Thoracic aorta (tissue), 2 donors: ENCODE data around the gene SLC18A3. TPM values are rescaled to one million over a fixed set of nuclear protein-coding genes. Genes with fewer than 3 reads are reported as not detected.

Source experiments
- ATAC-seq: fragments of 150-250 bp; one replicate; pipeline ENCODE4 v1.8.0; 2017; ENCODE audit warnings: low read depth; ENCODE audit not compliant: insufficient number of reproducible peaks, low FRiP score
- DNase-seq: peaks from one replicate; pipeline ENCODE4 v3.0.0-alpha.2; 2020; ENCODE audit warnings: low spot score
- H3K27ac ChIP-seq, 2 donors: fragments of 200-600 bp; sonication (generic); 1 replicate in 1 of 2; 2 replicates in 1 of 2; pipeline ENCODE4 v1.5.1; 2016; ENCODE audit warnings: mild to moderate bottlenecking in 2 of 2, moderate library complexity in 2 of 2
- H3K27me3 ChIP-seq: fragments of 200-600 bp; sonication (generic); replicated peaks from 2 replicates; pipeline ENCODE4 v1.6.0; 2016; ENCODE audit warnings: mild to moderate bottlenecking; ENCODE audit not compliant: insufficient read depth
- H3K36me3 ChIP-seq: fragments of 200-600 bp; sonication (generic); one replicate; pipeline ENCODE4 v1.5.1; 2016
- H3K4me1 ChIP-seq, 2 donors: fragments of 200-600 bp; sonication (generic); 1 replicate in 1 of 2; 2 replicates in 1 of 2; pipeline versions ENCODE4 v1.5.1 to v1.6.0; 2016; ENCODE audit warnings: low read depth in 2 of 2, mild to moderate bottlenecking in 1 of 2; ENCODE audit not compliant: control insufficient read depth in 1 of 2
- H3K4me3 ChIP-seq: fragments of 200-600 bp; sonication (generic); 2 replicates; pipeline ENCODE4 v1.5.1; 2016; ENCODE audit warnings: mild to moderate bottlenecking
- H3K9me3 ChIP-seq: fragments of 200-600 bp; sonication (generic); 2 replicates; pipeline ENCODE4 v1.5.1; 2016
- total RNA-seq, 2 donors: library from RNA; depleted of rRNA; stranded (reverse); fragments of >200 nt; gene quantifications; one replicate each; pipeline versions ENCODE4 v1.1.0 to v1.2.3, GENCODE V29; 2016
- TF ChIP-seq, protein P1 (sequence below): fragments of 200-600 bp; sonication (generic); IDR thresholded peaks from one replicate; pipeline ENCODE4 v1.5.1; 2019; ENCODE audit warnings: antibody characterized with exemption

SLC18A3 gene
- total RNA-seq: not detected

DNA sequence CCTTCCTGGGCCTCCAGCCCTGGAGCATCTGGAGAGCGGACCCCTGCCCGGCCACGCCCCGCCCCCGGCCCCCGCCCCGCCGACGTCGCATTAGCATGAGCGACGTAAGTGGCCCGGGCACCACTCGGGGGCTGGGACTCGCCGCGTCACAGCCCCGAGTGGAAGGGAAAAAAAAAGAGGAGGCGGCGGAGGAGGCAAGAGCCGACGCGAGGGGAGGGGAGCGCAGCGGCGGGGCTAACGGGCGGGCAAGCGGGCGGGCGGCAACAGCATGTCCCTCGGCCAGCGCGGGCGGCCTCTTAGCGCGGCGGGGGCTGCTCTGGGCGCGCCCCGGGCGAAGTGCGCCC is at the start of gene SLC18A3:
SLC18A3 (plus strand) TSS at position 197 of the 344 bp plus-strand sequence. CDS start 431 bp downstream, outside the sequence.
- no peaks in the 10 kb centered on the region for H3K9me3 ChIP-seq
- no peak for ATAC-seq
- H3K27me3 ChIP-seq: peaks cover 14% of the 10 kb centered on the region
- H3K4me3 ChIP-seq: peak within 1 kb of the TSS; percentile 43
- H3K4me1 ChIP-seq: peaks cover 9 to 32% of the 10 kb centered on the region in 2 donors
- no peak within 1 kb of the TSS for H3K27ac ChIP-seq
- TF ChIP-seq, protein P1, sequence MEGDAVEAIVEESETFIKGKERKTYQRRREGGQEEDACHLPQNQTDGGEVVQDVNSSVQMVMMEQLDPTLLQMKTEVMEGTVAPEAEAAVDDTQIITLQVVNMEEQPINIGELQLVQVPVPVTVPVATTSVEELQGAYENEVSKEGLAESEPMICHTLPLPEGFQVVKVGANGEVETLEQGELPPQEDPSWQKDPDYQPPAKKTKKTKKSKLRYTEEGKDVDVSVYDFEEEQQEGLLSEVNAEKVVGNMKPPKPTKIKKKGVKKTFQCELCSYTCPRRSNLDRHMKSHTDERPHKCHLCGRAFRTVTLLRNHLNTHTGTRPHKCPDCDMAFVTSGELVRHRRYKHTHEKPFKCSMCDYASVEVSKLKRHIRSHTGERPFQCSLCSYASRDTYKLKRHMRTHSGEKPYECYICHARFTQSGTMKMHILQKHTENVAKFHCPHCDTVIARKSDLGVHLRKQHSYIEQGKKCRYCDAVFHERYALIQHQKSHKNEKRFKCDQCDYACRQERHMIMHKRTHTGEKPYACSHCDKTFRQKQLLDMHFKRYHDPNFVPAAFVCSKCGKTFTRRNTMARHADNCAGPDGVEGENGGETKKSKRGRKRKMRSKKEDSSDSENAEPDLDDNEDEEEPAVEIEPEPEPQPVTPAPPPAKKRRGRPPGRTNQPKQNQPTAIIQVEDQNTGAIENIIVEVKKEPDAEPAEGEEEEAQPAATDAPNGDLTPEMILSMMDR: no peak
- no peak for DNase-seq
- no peaks in the 10 kb centered on the region for H3K36me3 ChIP-seq

DNA sequence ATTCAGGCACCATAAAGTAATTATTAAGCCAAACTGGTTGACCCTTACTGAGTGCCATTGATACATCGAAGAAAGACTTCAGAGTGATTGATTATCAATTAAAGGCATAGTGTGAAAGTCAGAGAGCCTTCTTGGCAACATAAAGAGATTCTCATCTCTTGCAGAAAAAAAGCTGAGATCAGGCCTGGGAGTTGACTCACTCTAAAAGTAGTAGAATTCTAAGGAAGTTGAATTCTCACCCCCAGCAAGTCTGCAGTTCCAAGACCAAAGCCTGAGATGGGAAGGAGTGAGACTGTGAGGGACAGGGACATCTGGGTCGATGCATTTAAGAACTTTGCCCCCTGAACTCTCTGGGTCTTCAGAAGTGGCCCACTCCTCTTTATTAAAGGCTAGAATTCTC is 49.6 kb upstream of the SLC18A3 start:
- H3K27ac ChIP-seq: no peak overlapping the region
- H3K4me1 ChIP-seq: peaks cover 0 to 3% of the 10 kb centered on the region in 2 donors
- H3K4me3 ChIP-seq: no peak overlapping the region
- no peaks in the 10 kb centered on the region for H3K9me3 ChIP-seq
- TF ChIP-seq, protein P1: no peak
- no peaks in the 10 kb centered on the region for H3K27me3 ChIP-seq
- DNase-seq (no peak), ATAC-seq (no peak)
- H3K36me3 ChIP-seq: no peaks in the 10 kb centered on the region

GRCh38 chr10:49562893-49563292 is 47.2 kb upstream of the SLC18A3 start:
- peaks cover 0 to 3% of the 10 kb centered on the region in 2 donors for H3K4me1 ChIP-seq
- no peak overlapping the region for H3K27ac ChIP-seq
- TF ChIP-seq, protein P1: no peak
- H3K27me3 ChIP-seq: no peaks in the 10 kb centered on the region
- no peaks in the 10 kb centered on the region for H3K9me3 ChIP-seq
- no peak overlapping the region for H3K4me3 ChIP-seq
- no peaks in the 10 kb centered on the region for H3K36me3 ChIP-seq
- ATAC-seq (no peak), DNase-seq (no peak)

GRCh38 chr10:49564461-49565009 is 45.6 kb upstream of the SLC18A3 start:
- Histone ChIP-seq H3K36me3 (no peaks in the 10 kb centered on the region), H3K27ac (peak overlapping the region in 1 of 2 donors; percentile 12), H3K27me3 (no peaks in the 10 kb centered on the region), H3K4me1 (peaks cover 0 to 3% of the 10 kb centered on the region in 2 donors), H3K9me3 (no peaks in the 10 kb centered on the region), H3K4me3 (no peak overlapping the region)
- ATAC-seq: no peak
- TF ChIP-seq, protein P1: no peak
- DNase-seq: no peak

DNA sequence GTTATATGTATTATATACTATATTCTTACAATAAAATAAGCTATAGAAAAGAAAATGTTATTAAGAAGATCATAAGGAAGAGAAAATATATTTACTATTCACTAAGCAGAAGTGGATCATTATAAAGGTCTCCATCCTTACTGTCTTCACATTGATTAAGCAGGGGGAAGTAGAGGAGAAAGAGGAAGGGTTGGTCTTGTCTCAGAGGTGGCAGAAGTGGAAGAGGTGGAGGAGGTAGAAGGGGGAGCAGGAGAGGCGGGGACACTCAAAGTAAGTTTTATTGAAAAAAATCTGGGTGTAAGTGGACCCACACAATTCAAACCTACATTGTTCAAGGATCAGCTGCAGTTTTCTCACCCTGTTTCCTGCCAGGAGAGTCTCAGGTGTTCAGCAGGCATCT is 42.3 kb upstream of the SLC18A3 start:
- Histone ChIP-seq H3K4me3 (no peak overlapping the region), H3K27me3 (no peaks in the 10 kb centered on the region), H3K4me1 (peaks cover 0 to 3% of the 10 kb centered on the region in 2 donors), H3K36me3 (no peaks in the 10 kb centered on the region), H3K27ac (no peak overlapping the region), H3K9me3 (no peaks in the 10 kb centered on the region)
- ATAC-seq: no peak
- DNase-seq: no peak
- TF ChIP-seq, protein P1: no peak
